Measurements from ENCODE around the gene EN2.

The EN2 gene

DNA sequence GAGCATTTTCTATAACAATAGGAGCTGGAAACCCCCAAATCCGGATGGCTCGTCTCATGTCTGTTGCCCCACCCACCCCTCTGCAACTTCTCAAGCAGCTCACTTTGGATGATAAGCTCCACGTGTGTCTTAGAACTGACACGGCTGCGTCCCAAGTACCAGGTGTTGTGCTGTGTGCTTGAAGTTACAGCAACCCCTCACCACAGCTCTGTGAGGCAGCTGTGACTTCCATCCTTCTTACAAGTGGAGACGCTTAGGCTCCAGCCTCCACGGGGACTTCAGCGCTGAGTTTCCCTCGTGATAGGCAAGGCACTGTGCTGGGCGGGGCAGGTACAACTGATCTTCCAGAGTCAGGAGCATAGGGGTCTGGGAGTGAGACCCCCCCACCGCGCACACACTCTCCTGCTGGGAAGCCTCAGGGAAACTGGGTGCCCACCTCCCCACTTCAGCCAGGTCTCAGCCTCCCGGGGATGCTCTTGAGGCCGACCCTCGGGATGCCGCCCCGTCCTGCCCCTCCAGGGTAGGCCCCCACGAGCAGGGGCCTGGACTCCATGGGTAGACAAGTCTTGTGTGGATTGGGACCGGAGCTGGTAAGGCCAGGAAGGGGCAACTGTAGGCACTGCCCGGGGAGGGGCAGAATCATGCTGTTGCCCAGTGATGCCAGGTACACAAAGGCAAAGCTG lies 31.4 kb downstream of the EN2 start:
- Histone ChIP-seq H3K4me3 (ENCODE audit: low read length) (no peak overlapping the region), H3K9me3 (ENCODE audit: insufficient read depth, low read length) (no peaks in the 10 kb centered on the region), H2AFZ (ENCODE audit: low read depth, low read length) (no peak overlapping the region), H3K27me3 (ENCODE audit: low read depth, low read length) (peaks cover 20% of the 10 kb centered on the region; the same call in 1 of the 2 replicates), H4K20me1 (ENCODE audit: insufficient read depth, low read length) (no peaks in the 10 kb centered on the region), H3K79me2 (ENCODE audit: low read length) (no peaks in the 10 kb centered on the region), H3K27ac (ENCODE audit: low read length) (no peak overlapping the region), H3K4me1 (ENCODE audit: low read length) (no peaks in the 10 kb centered on the region), H3K4me2 (ENCODE audit: low read length) (no peak overlapping the region), H3K36me3 (replicated peaks; ENCODE audit: low read depth, low read length) (no peaks in the 10 kb centered on the region), H3K9ac (ENCODE audit: low read length) (no peak overlapping the region)
- TF ChIP-seq EZH2phosphoT487 (IDR thresholded peaks at IDR 0.05; ENCODE audit: low read depth) = no peak
- TF ChIP-seq, protein P1, sequence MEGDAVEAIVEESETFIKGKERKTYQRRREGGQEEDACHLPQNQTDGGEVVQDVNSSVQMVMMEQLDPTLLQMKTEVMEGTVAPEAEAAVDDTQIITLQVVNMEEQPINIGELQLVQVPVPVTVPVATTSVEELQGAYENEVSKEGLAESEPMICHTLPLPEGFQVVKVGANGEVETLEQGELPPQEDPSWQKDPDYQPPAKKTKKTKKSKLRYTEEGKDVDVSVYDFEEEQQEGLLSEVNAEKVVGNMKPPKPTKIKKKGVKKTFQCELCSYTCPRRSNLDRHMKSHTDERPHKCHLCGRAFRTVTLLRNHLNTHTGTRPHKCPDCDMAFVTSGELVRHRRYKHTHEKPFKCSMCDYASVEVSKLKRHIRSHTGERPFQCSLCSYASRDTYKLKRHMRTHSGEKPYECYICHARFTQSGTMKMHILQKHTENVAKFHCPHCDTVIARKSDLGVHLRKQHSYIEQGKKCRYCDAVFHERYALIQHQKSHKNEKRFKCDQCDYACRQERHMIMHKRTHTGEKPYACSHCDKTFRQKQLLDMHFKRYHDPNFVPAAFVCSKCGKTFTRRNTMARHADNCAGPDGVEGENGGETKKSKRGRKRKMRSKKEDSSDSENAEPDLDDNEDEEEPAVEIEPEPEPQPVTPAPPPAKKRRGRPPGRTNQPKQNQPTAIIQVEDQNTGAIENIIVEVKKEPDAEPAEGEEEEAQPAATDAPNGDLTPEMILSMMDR (IDR thresholded peaks at IDR 0.05; ENCODE audit: low read depth, low read length) = no peak

DNA sequence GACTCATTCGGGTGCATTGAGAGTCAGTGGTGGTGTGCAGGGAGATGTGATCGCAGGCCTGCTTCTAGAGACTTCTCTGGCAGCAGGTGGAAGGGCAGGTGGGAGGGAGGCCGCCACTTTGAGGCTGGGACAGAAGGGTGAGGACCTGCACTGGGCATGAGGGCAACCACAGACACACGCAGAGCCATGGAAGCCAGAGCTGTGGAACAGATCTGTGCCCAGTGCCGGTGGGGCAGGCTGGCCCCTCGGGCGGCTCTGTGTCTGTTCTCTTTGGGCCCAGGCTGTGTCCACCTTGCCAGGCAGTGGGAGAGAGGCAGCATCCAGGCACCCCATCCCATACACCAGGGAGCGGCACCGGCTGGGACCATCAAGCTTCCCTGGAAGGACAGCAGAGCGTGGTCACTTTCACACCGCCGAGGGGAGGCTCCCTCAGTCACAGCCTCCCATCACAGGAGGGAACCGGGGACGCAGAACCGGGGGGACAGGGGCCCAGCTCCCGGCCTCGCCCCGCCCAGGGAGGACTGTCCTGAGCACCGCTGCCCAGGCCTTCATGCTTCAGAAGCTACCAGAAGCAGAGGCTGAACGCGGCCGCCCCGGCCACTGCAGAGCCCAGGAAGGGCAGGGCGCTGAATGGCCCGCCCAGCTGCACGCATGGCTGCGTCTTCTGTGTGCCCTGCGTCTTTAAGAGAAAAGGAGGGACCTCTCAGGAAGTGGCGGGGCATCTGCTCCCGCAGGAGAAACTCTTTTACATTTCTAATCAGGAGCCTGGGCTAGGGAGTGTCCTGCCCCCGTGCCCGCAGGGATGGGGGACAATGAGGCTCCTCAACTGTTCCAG lies 32.1 kb downstream of the EN2 start:
- H3K4me3 ChIP-seq (ENCODE audit: low read length) = no peak overlapping the region
- no peaks in the 10 kb centered on the region for H3K36me3 ChIP-seq (replicated peaks; ENCODE audit: low read depth, low read length)
- H3K9ac ChIP-seq (ENCODE audit: low read length) = no peak overlapping the region
- no peak overlapping the region for H3K4me2 ChIP-seq (ENCODE audit: low read length)
- no peaks in the 10 kb centered on the region for H4K20me1 ChIP-seq (ENCODE audit: insufficient read depth, low read length)
- no peak for TF ChIP-seq EZH2phosphoT487 (IDR thresholded peaks at IDR 0.05; ENCODE audit: low read depth)
- TF ChIP-seq, protein P1 (IDR thresholded peaks at IDR 0.05; ENCODE audit: low read depth, low read length) = no peak
- H3K4me1 ChIP-seq (ENCODE audit: low read length) = no peaks in the 10 kb centered on the region
- H2AFZ ChIP-seq (ENCODE audit: low read depth, low read length) = peak overlapping the region; percentile 53; the same call in 1 of the 2 replicates
- no peak overlapping the region for H3K27ac ChIP-seq (ENCODE audit: low read length)
- H3K27me3 ChIP-seq (ENCODE audit: low read depth, low read length) = peaks cover 20% of the 10 kb centered on the region; the same call in 1 of the 2 replicates
- no peaks in the 10 kb centered on the region for H3K79me2 ChIP-seq (ENCODE audit: low read length)
- no peaks in the 10 kb centered on the region for H3K9me3 ChIP-seq (ENCODE audit: insufficient read depth, low read length)

DNA sequence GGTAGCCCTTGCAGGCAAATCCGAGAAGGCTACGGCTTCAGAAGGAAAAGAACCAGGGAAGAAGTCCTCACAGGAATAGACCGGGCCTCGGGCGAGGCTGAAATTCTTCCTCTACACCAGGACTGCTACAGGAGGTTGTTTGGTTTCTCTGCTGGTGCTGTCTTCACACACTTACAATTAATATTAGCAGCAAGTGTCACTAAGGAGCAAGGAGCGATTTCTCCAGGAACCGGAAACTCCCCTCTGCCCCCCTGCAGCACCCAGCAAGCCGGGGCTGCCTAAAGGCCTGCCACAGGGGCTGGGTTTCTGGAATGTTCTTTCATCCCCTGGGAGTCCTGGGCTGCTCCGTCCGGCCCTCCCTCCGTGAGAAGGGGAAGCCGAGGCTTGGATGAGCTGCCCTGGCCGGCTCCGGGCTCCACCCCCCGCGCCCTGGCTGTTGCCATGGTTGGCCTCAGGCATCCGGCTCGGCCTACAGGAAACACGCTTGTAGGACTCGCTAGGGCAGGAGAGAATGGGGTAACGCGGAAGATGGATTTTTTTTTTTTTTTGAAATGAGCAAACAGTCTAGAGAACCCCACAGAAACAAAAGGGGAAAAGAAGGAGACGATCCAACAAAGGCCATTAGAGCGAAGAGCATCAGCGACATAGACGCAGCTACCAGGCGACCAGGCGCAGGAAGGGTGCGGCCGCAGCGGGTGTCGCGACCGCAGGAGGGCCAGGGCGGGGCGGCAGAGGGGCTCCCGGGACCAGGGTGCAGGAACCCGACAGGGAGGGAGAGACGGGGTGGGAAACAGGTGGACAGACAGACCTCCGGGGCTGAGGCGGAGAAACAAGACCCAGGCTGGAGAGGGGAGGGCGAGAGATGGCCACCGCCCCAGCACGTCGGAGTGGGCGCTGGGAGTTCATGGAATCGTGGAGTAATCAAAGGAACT lies 33.0 kb downstream of the EN2 start:
- Histone ChIP-seq H3K9ac (ENCODE audit: low read length) (no peak overlapping the region), H3K79me2 (ENCODE audit: low read length) (no peaks in the 10 kb centered on the region), H3K27ac (ENCODE audit: low read length) (no peak overlapping the region), H3K4me1 (ENCODE audit: low read length) (no peaks in the 10 kb centered on the region), H2AFZ (ENCODE audit: low read depth, low read length) (peak overlapping the region; percentile 53), H3K9me3 (ENCODE audit: insufficient read depth, low read length) (no peaks in the 10 kb centered on the region), H4K20me1 (ENCODE audit: insufficient read depth, low read length) (no peaks in the 10 kb centered on the region), H3K4me3 (ENCODE audit: low read length) (peak overlapping the region; percentile 40), H3K27me3 (ENCODE audit: low read depth, low read length) (peaks cover 20% of the 10 kb centered on the region; the same call in 1 of the 2 replicates), H3K4me2 (ENCODE audit: low read length) (peak overlapping the region; percentile 41), H3K36me3 (replicated peaks; ENCODE audit: low read depth, low read length) (no peaks in the 10 kb centered on the region)
- TF ChIP-seq EZH2phosphoT487 (IDR thresholded peaks at IDR 0.05; ENCODE audit: low read depth) = no peak
- TF ChIP-seq, protein P1 (IDR thresholded peaks at IDR 0.05; ENCODE audit: low read depth, low read length) = no peak
